Esophagus muscularis mucosa (tissue), 4 donors: ENCODE data around the gene KCNAB1.

Experiments
- CTCF ChIP-seq, 3 experiments: fragments of 200-600 bp in 2 of 3; fragments of 450-650 bp in 1 of 3; sonication (generic) in 2 of 3; IDR thresholded peaks; one replicate each; pipeline ENCODE4 v1.5.1; 2017 to 2019; ENCODE audit warnings: antibody characterized with exemption in 3 of 3, mild to moderate bottlenecking in 2 of 3, moderate library complexity in 1 of 3
- EP300 ChIP-seq: sonication (generic); formaldehyde crosslinking; IDR thresholded peaks from one replicate; pipeline ENCODE4 v1.6.1; 2017; ENCODE audit warnings: antibody characterized with exemption
- POLR2A ChIP-seq: fragments of 450-650 bp; IDR thresholded peaks from one replicate; pipeline ENCODE4 v1.6.1; 2017; ENCODE audit warnings: antibody characterized with exemption, moderate library complexity, mild to moderate bottlenecking, low read depth
- POLR2AphosphoS5 ChIP-seq, 2 donors: sonication (generic); formaldehyde crosslinking; IDR thresholded peaks; one replicate each; pipeline ENCODE4 v1.6.1; 2017; ENCODE audit warnings: antibody characterized with exemption in 2 of 2

GRCh38 chr3:156561533-156561932 is 441.2 kb downstream of the KCNAB1 start:
- TF ChIP-seq CTCF (IDR thresholded peaks at IDR 0.05) (no peak), POLR2AphosphoS5 (IDR thresholded peaks at IDR 0.05) (no peak), POLR2A (no peak), EP300 (no peak)
